OCI-LY3 (cell line): ENCODE data around the gene FOCAD.

ENCODE experiments used
- H2AFZ ChIP-seq: fragments of 200-600, 300-600 bp; shearing (Covaris generic); 2 replicates; pipeline ENCODE4 v1.6.0; 2014; ENCODE audit warnings: antibody characterized with exemption, low read depth, low read length
- H3K27ac ChIP-seq: fragments of 200-600, 300-600 bp; sonication (generic); 2 replicates; pipeline ENCODE4 v1.5.1; 2014; ENCODE audit warnings: mild to moderate bottlenecking, low read length, moderate library complexity, mixed read lengths
- H3K27me3 ChIP-seq: fragments of 200-600, 300-600 bp; sonication (generic); 2 replicates; pipeline ENCODE4 v1.6.1; 2014; ENCODE audit warnings: low read depth, low read length, mixed read lengths
- H3K36me3 ChIP-seq: fragments of 200-600, 300-600 bp; sonication (generic); replicated peaks from 2 replicates; pipeline ENCODE3; 2014; ENCODE audit warnings: low read depth, low read length, mixed read lengths
- H3K4me1 ChIP-seq: fragments of 300-600, 200-600 bp; sonication (generic); 2 replicates; pipeline ENCODE4 v1.6.1; 2014; ENCODE audit warnings: low read length, mixed read lengths
- H3K4me2 ChIP-seq: fragments of 200-600, 300-600 bp; sonication (generic); 2 replicates; pipeline ENCODE4 v1.6.1; 2014; ENCODE audit warnings: low read length, mixed read lengths
- H3K4me3 ChIP-seq: fragments of 300-600, 200-600 bp; sonication (generic); 2 replicates; pipeline ENCODE4 v1.5.1; 2014; ENCODE audit warnings: antibody characterized with exemption, mild to moderate bottlenecking, low read length, moderate library complexity
- H3K79me2 ChIP-seq: fragments of 300-600, 200-600 bp; shearing (Covaris generic); 2 replicates; pipeline ENCODE4 v1.6.1; 2014; ENCODE audit warnings: mild to moderate bottlenecking, low read length, mixed read lengths
- H3K9ac ChIP-seq: fragments of 300-600, 200-600 bp; shearing (Covaris generic); 2 replicates; pipeline ENCODE4 v1.6.0; 2014; ENCODE audit warnings: mild to moderate bottlenecking, low read length, moderate library complexity
- H3K9me3 ChIP-seq: fragments of 200-600, 300-600 bp; shearing (Covaris generic); 2 replicates; pipeline ENCODE4 v1.6.1; 2014; ENCODE audit warnings: low read length, mixed read lengths; ENCODE audit not compliant: insufficient read depth
- H4K20me1 ChIP-seq: fragments of 200-600, 300-600 bp; sonication (generic); 2 replicates; pipeline ENCODE4 v1.6.1; 2016; ENCODE audit warnings: low read length, mixed read lengths; ENCODE audit not compliant: insufficient read depth
- EZH2phosphoT487 ChIP-seq: fragments of 200-600 bp; shearing (Covaris generic); IDR thresholded peaks from 2 replicates; pipeline ENCODE4 v1.6.1; 2018; ENCODE audit warnings: antibody characterized with exemption, mixed run types, low read depth
- TF ChIP-seq, protein P1 (sequence below): fragments of 200-600, 300-600 bp; sonication (generic); IDR thresholded peaks from 2 replicates; pipeline ENCODE4 v1.5.1; 2014; ENCODE audit warnings: antibody characterized with exemption, low read length, low read depth

FOCAD gene

DNA sequence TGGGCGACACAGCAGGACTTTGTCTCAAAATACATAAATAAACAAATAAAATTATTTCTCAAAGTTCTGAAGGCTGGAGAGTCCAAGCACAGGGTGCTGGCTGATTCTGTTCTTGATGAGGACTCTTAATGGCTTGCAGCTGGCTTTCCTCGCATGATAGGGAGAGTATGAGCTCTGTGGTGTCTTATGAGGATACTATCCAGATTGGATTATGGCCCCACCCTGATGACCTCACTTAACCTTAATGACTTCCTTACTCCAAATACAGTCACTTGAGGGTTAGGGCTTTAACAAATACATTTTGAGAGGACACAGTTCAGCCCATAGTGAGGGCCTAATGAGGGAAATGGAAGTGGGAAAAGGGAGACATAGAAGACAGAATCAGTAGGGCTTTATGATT, 87.7 kb downstream of the FOCAD start:
- H3K4me2 ChIP-seq: no peak overlapping the region
- H3K9ac ChIP-seq: no peak overlapping the region
- H2AFZ ChIP-seq: no peak overlapping the region
- H3K9me3 ChIP-seq: no peaks in the 10 kb centered on the region
- H3K4me1 ChIP-seq: no peaks in the 10 kb centered on the region
- no peaks in the 10 kb centered on the region for H3K27me3 ChIP-seq
- H4K20me1 ChIP-seq: no peaks in the 10 kb centered on the region
- TF ChIP-seq EZH2phosphoT487: no peak
- TF ChIP-seq, protein P1, sequence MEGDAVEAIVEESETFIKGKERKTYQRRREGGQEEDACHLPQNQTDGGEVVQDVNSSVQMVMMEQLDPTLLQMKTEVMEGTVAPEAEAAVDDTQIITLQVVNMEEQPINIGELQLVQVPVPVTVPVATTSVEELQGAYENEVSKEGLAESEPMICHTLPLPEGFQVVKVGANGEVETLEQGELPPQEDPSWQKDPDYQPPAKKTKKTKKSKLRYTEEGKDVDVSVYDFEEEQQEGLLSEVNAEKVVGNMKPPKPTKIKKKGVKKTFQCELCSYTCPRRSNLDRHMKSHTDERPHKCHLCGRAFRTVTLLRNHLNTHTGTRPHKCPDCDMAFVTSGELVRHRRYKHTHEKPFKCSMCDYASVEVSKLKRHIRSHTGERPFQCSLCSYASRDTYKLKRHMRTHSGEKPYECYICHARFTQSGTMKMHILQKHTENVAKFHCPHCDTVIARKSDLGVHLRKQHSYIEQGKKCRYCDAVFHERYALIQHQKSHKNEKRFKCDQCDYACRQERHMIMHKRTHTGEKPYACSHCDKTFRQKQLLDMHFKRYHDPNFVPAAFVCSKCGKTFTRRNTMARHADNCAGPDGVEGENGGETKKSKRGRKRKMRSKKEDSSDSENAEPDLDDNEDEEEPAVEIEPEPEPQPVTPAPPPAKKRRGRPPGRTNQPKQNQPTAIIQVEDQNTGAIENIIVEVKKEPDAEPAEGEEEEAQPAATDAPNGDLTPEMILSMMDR: no peak
- H3K79me2 ChIP-seq: no peaks in the 10 kb centered on the region
- H3K27ac ChIP-seq: no peak overlapping the region
- peaks cover 9% of the 10 kb centered on the region for H3K36me3 ChIP-seq
- no peak overlapping the region for H3K4me3 ChIP-seq

DNA sequence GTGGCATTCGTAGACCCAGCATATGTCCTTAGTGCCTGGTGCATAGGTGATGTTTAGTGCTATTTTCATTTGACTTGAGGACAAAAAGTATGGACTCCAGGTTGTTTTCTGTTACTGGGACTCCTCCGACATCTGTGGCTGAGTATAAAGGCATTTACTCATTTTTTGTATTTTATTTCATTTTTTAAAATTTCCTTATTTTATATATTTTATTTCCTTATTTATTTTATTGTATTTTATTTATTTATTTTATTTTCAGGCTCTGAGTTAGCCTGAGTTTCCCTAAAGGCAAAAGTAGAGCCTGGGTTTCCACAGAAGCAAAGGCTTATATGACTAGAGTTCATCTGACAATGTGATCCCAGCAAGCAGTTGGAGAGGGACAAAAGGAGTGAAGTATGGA, 91.6 kb downstream of the FOCAD start:
- H3K4me1 ChIP-seq: no peaks in the 10 kb centered on the region
- no peaks in the 10 kb centered on the region for H3K79me2 ChIP-seq
- peaks cover 5% of the 10 kb centered on the region for H3K36me3 ChIP-seq
- H3K27me3 ChIP-seq: no peaks in the 10 kb centered on the region
- TF ChIP-seq, protein P1: no peak
- TF ChIP-seq EZH2phosphoT487: no peak
- no peak overlapping the region for H3K4me2 ChIP-seq
- H3K9ac ChIP-seq: no peak overlapping the region
- no peaks in the 10 kb centered on the region for H3K9me3 ChIP-seq
- H2AFZ ChIP-seq: no peak overlapping the region
- H4K20me1 ChIP-seq: no peaks in the 10 kb centered on the region
- no peak overlapping the region for H3K4me3 ChIP-seq
- H3K27ac ChIP-seq: no peak overlapping the region

DNA sequence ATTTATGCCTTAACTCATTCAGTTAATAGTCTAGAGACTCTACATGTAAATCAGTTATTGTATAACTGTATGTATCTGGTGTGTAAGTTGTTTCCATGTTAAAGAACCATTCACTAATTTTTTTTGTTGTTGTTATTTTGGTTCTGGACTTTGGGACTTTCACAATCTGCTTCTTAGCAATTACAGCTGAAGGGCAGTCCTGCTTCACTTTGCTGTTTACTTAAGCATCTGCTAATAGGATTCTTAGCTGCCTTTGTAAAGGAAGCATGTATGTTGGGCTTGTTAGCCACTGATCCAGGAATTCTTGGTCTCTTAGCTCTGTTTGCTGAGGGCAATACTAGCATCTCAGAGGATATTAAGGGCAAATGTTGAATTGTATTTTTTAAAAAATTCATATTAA, 97.0 kb downstream of the FOCAD start:
- TF ChIP-seq EZH2phosphoT487: no peak
- TF ChIP-seq, protein P1: no peak
- Histone ChIP-seq H3K4me2 (no peak overlapping the region), H4K20me1 (no peaks in the 10 kb centered on the region), H3K9me3 (no peaks in the 10 kb centered on the region), H3K27ac (no peak overlapping the region), H3K79me2 (no peaks in the 10 kb centered on the region), H2AFZ (no peak overlapping the region), H3K36me3 (no peaks in the 10 kb centered on the region), H3K4me1 (no peaks in the 10 kb centered on the region), H3K9ac (no peak overlapping the region), H3K27me3 (no peaks in the 10 kb centered on the region), H3K4me3 (no peak overlapping the region)

DNA sequence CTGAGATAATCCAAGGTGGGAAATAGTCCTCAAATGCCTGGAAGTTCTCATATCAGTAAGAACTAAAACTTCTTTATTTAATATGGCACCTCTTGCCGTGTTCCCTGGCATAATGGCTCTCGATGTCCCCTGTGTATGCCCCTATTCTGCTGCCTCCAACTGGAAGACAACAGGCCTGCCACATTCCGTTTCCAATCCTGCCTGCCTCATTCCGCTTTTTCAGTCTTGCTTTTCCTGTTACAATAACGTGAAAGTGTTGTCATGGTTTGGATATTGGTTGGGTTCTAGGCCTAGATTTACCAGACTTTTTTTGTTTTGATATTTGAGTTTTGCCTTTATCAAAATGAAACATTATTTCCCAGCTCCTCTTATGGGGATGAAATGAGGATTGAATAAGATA, 98.2 kb downstream of the FOCAD start:
- Histone ChIP-seq H4K20me1 (no peaks in the 10 kb centered on the region), H2AFZ (no peak overlapping the region), H3K27ac (no peak overlapping the region), H3K4me1 (no peaks in the 10 kb centered on the region), H3K27me3 (no peaks in the 10 kb centered on the region), H3K4me2 (no peak overlapping the region), H3K9me3 (no peaks in the 10 kb centered on the region), H3K4me3 (no peak overlapping the region), H3K9ac (no peak overlapping the region), H3K79me2 (no peaks in the 10 kb centered on the region), H3K36me3 (no peaks in the 10 kb centered on the region)
- TF ChIP-seq, protein P1: no peak
- TF ChIP-seq EZH2phosphoT487: no peak
